ENCODE measurements around the gene SPECC1.

DNA sequence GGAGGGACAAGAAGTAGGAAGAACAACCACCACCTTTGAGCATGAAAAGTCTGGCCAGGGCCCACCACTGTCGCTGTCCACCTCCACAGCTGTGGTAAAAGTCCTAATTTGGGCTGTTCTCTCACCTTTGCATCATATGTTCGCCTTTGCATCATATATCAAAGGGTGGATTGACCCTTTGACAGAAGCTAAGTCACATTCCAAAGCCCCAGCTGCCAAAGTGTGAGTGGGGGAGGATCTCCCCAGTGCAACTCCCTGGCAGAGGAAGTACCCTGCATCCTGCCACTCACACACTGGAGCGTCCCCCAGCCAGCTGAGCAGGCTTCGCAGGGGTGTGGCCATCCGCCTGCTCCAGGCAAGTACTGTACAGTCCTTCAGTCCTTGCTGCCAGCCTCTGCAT, 12.7 kb upstream of the SPECC1 start:
- TF ChIP-seq YY1 (IDR thresholded peaks at IDR 0.05; ENCODE audit: insufficient read depth, insufficient read length) (no peak), ZNF274 (IDR thresholded peaks at IDR 0.05; ENCODE audit: low read depth, low read length) (no peak), SUZ12 (IDR thresholded peaks at IDR 0.05; ENCODE audit: extremely low read depth, insufficient read depth, insufficient read length) (no peak)

Measured in NT2/D1 (cell line).